Right lung (tissue), 5 donors: ENCODE data around the gene TMEM47. TPM values are rescaled to one million over a fixed set of nuclear protein-coding genes. Genes with fewer than 3 reads are reported as not detected.

Experiments
- DNase-seq, 2 donors: peaks; one replicate each; pipeline ENCODE4 v3.0.0-alpha.2; 2013
- polyA plus RNA-seq, 5 donors: library from polyadenylated mRNA; unstranded; fragments of 120-200 nt; gene quantifications; one replicate each; pipeline versions ENCODE4 v1.2.1 to v1.2.3, GENCODE V29; 2013; ENCODE audit warnings: inconsistent platforms in 1 of 5, low replicate concordance in 1 of 5; ENCODE audit not compliant: insufficient read length in 5 of 5, insufficient read depth in 1 of 5

Gene TMEM47
- polyA plus RNA-seq, 5 donors: 29.7 to 43.2 (median 39.5) TPM

DNA sequence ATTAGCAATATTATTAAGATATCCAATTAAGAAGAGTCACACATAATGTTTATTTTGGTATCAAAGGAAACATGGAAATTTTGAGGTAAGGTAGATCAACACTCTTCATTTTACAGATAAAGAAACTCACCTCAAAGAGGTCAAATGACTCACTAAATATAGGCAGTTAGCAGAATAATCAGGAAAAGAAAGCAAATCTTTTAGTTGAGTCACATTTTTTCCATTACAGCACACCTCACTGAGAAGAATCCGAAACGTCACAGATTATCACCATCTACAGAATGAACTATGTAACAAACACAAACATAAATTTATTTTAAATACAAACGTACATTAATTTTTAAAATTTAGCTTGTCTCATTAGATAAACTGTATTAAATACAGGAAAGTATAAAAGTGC is 70.1 kb downstream of the TMEM47 start:
- no peak for DNase-seq

DNA sequence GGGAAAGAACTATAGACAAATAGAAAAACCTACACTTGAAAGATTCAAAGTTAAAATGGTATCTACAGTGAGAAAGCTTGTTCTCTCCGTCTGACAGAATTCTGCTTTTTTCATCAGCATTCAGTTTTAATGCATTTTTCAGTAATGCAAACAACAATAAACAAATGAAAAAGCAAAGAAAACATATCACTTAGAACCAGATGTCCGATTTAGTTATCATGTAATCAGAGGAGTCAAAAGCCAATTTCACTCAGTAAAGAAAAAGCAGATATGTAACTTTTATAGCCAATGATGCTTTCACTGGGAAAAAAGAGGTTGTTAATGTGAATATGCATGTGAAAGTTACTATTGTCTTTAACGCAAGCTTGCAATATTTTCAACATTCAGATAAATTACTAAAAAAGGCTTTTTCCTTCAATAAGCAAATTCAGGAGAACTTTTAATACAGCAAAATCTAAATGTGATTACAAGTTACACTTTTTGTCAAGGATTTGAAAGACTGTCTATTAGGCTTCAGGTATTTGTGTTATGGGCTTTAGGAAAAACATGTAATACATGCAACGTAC is 70.7 kb downstream of the TMEM47 start:
- DNase-seq: peak in 1 of 2 donors; percentile 14

DNA sequence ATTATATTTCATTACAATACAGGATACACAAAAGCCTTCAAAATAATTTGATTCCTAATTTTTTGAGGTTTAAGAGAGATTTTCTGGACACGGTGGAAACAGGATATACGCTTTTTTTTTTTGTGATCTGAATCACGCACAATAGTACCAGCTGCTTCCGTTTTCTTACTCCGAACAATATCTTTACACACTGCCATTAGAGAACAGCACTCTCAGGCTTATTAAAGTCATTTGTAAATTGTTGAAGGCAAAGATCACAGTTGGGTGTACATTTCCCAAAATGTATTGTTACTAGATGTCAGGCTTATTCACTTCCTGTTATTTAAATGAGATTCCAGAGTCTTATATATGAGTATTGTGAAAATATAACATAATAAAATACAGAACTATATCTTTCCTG is 71.5 kb downstream of the TMEM47 start:
- DNase-seq: no peak

DNA sequence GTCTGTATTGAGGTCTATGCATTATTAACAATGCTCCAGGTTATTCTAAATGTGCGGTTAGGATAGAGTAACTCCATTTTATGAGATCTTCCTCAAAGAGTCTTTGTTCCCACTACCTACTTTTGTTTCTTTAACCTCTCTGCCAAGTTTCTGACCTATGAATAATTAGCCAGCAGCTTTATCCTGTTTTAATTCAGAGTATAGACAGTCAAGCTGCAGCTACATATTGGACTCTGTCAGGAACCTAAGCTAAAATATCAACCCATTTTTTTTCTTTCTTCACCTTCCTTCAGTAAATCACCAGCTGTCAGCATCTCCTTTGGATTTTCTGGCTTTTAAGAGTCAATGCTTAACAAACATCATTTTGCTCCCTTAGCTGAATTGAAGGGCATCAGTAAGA is 72.3 kb downstream of the TMEM47 start:
- no peak for DNase-seq

DNA sequence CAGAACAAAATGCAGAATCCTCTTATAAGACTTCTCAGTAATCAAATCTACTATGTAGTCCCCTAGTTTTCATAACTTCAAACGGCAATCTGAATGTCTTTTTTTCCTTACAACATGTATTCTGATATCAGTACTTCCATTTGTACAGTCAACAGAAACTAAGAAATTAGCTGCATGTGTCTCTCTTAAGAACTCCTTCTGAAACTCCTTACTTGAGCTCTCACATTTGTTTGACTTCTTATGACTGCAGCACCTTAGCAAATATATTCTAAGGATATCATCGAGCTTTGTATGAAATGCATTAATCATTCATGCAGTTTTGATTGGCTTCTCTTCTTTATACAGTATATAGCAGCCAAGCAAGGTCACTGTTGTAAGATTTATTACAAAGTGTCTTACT is 77.0 kb downstream of the TMEM47 start:
- DNase-seq: no peak

DNA sequence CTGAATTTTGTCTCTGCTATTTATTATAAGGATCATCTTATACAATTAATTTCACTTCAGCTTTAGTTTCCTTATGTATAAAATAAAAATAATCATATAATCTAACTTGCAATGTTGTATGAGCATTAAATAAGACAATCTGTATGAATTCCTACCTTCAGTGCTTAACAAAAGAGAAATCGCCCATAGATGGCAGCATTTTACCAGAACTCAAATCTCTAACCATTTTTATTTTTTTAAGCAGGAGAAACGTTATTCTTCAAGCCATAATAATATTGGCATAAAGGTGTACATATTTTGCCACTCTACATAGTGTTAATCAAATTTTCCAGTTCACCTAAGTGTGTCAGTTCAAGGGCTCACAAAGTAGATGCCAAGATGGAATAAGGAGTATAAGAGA is 78.8 kb downstream of the TMEM47 start:
- peak; percentile 43 to 45 for DNase-seq
